PC-9 (cell line): ENCODE data around the gene CCBE1. TPM values are rescaled to one million over a fixed set of nuclear protein-coding genes. Genes with fewer than 3 reads are reported as not detected.

Experiments
- BruUV-seq: library from RNA; stranded (reverse); fragments of 400-500 nt; replicated peaks from 2 replicates; lab custom pipeline; 2021; lab: Mats Ljungman, UMichigan
- CTCF ChIA-PET: fragments of 300-600 bp; sonication (Branson Sonifier 250); formaldehyde crosslinking; loops from one replicate; lab custom pipeline; 2022; ENCODE audit warnings: antibody characterized with exemption; lab: Charles Lee
- POLR2A ChIA-PET: fragments of 300-600 bp; sonication (Branson Sonifier 250); formaldehyde crosslinking; loops from one replicate; lab custom pipeline; 2022; ENCODE audit warnings: antibody characterized with exemption; ENCODE audit not compliant: unreplicated experiment; lab: Charles Lee
- DNase-seq, 2 experiments: peaks; one replicate each; pipeline versions ENCODE4 v3.0.0 to v3.0.0-alpha.2; 2015 to 2022; ENCODE audit warnings: mixed read lengths in 1 of 2
- H2AFZ ChIP-seq: fragments of 200-600 bp; sonication (generic); 2 replicates; pipeline ENCODE4 v1.8.1; 2017; ENCODE audit warnings: antibody characterized with exemption
- H3F3A ChIP-seq: fragments of 200-600 bp; sonication (generic); 2 replicates; pipeline ENCODE4 v1.8.1; 2017; ENCODE audit warnings: antibody characterized with exemption, mild to moderate bottlenecking, low read depth; ENCODE audit not compliant: insufficient read depth
- H3K27ac ChIP-seq: fragments of 200-600 bp; sonication (generic); 2 replicates; pipeline ENCODE4 v1.6.1; 2016; ENCODE audit warnings: mixed run types
- H3K27me3 ChIP-seq: fragments of 200-600 bp; sonication (generic); 2 replicates; pipeline ENCODE4 v1.6.1; 2016; ENCODE audit warnings: low read depth, mixed run types; ENCODE audit not compliant: insufficient read depth
- H3K36me3 ChIP-seq: fragments of 200-600 bp; sonication (generic); 2 replicates; pipeline ENCODE4 v1.6.1; 2016; ENCODE audit warnings: low read depth, mixed run types
- H3K4me1 ChIP-seq: fragments of 200-600 bp; sonication (generic); replicated peaks from 2 replicates; pipeline ENCODE4 v1.6.1; 2016; ENCODE audit warnings: mixed run types; ENCODE audit not compliant: insufficient read depth
- H3K4me2 ChIP-seq: fragments of 200-600 bp; sonication (generic); 2 replicates; pipeline ENCODE4 v1.6.1; 2017; ENCODE audit warnings: mixed run types
- H3K4me3 ChIP-seq: fragments of 200-600 bp; sonication (generic); 2 replicates; pipeline ENCODE4 v1.6.1; 2016; ENCODE audit warnings: mixed run types
- H3K79me2 ChIP-seq: fragments of 200-600 bp; sonication (generic); 2 replicates; pipeline ENCODE4 v1.6.1; 2017; ENCODE audit warnings: low read depth, mixed run types
- H3K9me2 ChIP-seq: fragments of 200-600 bp; sonication (generic); 2 replicates; pipeline ENCODE4 v1.8.1; 2017; ENCODE audit warnings: mild to moderate bottlenecking; ENCODE audit not compliant: insufficient read depth
- H3K9me3 ChIP-seq: fragments of 200-600 bp; sonication (generic); 2 replicates; pipeline ENCODE4 v1.8.1; 2016; ENCODE audit warnings: low read depth; ENCODE audit not compliant: insufficient read depth
- H4K20me1 ChIP-seq: fragments of 200-600 bp; sonication (generic); 2 replicates; pipeline ENCODE4 v1.8.1; 2017; ENCODE audit not compliant: insufficient read depth
- EZH2 ChIP-seq: fragments of 200-600 bp; sonication (generic); IDR thresholded peaks from 2 replicates; pipeline ENCODE4 v1.8.0; 2017; ENCODE audit warnings: antibody characterized with exemption, low read depth
- intact Hi-C: fragments of 100-400 bp; cut with micrococcal nuclease; formaldehyde crosslinking; loops from one replicate; pipeline ENCODE4 v1.10.0; 2022; ENCODE audit not compliant: unreplicated experiment
- total RNA-seq: library from RNA; stranded (reverse); gene quantifications from 2 replicates; pipeline ENCODE4 v1.2.3, GENCODE V29; 2021
- TF ChIP-seq, protein P1 (sequence below): fragments of 200-600 bp; sonication (generic); conservative IDR thresholded peaks from 2 replicates; pipeline ENCODE4 v1.6.1; 2017; ENCODE audit warnings: mixed run types, antibody characterized with exemption, mild to moderate bottlenecking, moderate library complexity

CCBE1 gene
- total RNA-seq, 1 experiment from 2014 or later, result 5.8 TPM

DNA sequence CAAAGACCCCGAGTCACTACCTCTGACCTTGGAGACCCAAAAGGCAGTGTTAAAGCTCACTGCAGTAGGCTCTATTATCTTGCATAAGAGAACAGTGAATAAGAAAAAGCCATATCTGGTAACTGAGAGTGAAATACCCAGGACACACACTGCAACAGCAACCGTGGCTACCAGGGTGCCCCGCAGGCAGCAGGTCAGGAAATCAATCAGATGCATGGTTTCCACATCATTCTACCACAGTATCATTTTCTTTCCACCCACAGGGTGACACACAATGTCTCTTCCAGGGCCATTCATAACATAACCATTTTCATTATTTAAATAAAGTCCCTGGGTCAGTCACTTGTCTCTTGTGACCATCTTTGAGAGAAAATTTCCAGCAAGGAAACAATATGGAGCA, 131.3 kb downstream of the CCBE1 start:
- no peaks in the 10 kb centered on the region for H3K36me3 ChIP-seq
- H3K27me3 ChIP-seq, result no peaks in the 10 kb centered on the region
- H3K9me2 ChIP-seq, result no peaks in the 10 kb centered on the region
- no TSS peak for BruUV-seq
- no peak for DNase-seq
- H4K20me1 ChIP-seq, result no peaks in the 10 kb centered on the region
- ChIA-PET POLR2A (no interaction called here), CTCF (no interaction called here)
- intact Hi-C loops, result no loop called here
- TF ChIP-seq, protein P1, sequence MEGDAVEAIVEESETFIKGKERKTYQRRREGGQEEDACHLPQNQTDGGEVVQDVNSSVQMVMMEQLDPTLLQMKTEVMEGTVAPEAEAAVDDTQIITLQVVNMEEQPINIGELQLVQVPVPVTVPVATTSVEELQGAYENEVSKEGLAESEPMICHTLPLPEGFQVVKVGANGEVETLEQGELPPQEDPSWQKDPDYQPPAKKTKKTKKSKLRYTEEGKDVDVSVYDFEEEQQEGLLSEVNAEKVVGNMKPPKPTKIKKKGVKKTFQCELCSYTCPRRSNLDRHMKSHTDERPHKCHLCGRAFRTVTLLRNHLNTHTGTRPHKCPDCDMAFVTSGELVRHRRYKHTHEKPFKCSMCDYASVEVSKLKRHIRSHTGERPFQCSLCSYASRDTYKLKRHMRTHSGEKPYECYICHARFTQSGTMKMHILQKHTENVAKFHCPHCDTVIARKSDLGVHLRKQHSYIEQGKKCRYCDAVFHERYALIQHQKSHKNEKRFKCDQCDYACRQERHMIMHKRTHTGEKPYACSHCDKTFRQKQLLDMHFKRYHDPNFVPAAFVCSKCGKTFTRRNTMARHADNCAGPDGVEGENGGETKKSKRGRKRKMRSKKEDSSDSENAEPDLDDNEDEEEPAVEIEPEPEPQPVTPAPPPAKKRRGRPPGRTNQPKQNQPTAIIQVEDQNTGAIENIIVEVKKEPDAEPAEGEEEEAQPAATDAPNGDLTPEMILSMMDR, result no peak
- TF ChIP-seq EZH2, result no peak
- H3K27ac ChIP-seq, result no peak overlapping the region
- H3K4me3 ChIP-seq, result no peak overlapping the region
- no peaks in the 10 kb centered on the region for H3K79me2 ChIP-seq
- no peaks in the 10 kb centered on the region for H3F3A ChIP-seq
- no peak overlapping the region for H2AFZ ChIP-seq
- H3K4me2 ChIP-seq, result no peak overlapping the region
- H3K4me1 ChIP-seq, result no peaks in the 10 kb centered on the region
- H3K9me3 ChIP-seq, result no peaks in the 10 kb centered on the region

DNA sequence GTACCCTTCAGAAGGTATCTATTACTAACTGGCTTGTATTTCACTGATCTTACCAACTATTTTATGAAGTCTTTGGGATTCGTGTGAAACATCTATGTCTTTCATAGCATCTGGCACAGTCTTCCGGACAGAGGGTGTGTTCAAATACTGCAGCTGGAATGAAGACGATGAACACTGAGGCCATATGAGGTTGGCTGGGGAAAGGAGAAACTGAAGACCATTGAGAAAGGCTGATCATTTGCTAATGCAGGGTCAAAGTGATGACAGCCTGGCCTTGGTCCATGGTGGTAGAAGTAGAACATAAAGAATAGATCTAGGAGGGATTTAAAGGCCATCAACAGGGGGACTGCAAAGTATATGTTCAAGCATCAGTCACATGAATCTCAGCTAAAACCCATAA, 132.7 kb downstream of the CCBE1 start:
- ChIA-PET POLR2A (no interaction called here), CTCF (no interaction called here)
- Histone ChIP-seq H3K4me1 (no peaks in the 10 kb centered on the region), H3K4me2 (no peak overlapping the region), H3K27ac (no peak overlapping the region), H2AFZ (no peak overlapping the region), H3K79me2 (no peaks in the 10 kb centered on the region), H3K9me2 (no peaks in the 10 kb centered on the region), H3F3A (no peaks in the 10 kb centered on the region), H4K20me1 (no peaks in the 10 kb centered on the region), H3K27me3 (no peaks in the 10 kb centered on the region), H3K4me3 (no peak overlapping the region), H3K9me3 (no peaks in the 10 kb centered on the region), H3K36me3 (no peaks in the 10 kb centered on the region)
- no TSS peak for BruUV-seq
- intact Hi-C loops, result no loop called here
- TF ChIP-seq, protein P1, result no peak
- no peak for TF ChIP-seq EZH2
- no peak for DNase-seq

DNA sequence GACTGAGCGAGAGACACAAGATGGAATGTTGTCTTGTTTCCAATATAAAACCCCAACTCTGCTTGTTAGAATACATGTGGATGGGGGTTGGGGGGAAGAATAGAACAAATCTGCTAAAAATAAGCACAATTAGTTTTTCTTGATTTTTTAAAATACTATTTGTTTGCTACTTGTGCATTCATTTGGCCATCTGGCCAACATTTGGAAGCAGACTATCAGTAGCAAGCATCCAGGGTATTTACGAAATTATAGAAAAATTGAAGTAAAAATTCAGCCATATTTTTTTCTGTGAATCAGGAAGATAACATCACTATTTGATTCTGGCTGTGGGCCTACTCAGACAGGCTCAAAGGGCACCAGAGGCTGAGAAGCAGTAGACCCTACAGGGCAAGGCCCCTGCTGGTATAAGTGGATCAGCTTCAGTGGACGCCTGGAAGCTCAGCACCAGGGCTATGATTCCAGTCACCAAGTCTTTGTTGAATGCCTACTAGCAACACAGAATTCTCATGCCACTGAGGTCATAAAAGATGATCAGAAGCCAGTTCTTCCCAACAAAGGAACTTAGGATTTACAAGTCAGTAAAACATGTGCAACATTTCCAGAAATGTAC, 133.9 kb downstream of the CCBE1 start:
- no peak for DNase-seq
- no peak overlapping the region for H3K4me2 ChIP-seq
- CTCF ChIA-PET, result no interaction called here
- H3K36me3 ChIP-seq, result no peaks in the 10 kb centered on the region
- no peak for TF ChIP-seq EZH2
- TF ChIP-seq, protein P1, result no peak
- no peak overlapping the region for H2AFZ ChIP-seq
- no peak overlapping the region for H3K27ac ChIP-seq
- intact Hi-C loops, result no loop called here
- no peaks in the 10 kb centered on the region for H3K9me2 ChIP-seq
- no peaks in the 10 kb centered on the region for H4K20me1 ChIP-seq
- H3F3A ChIP-seq, result no peaks in the 10 kb centered on the region
- H3K4me3 ChIP-seq, result no peak overlapping the region
- no TSS peak for BruUV-seq
- no peaks in the 10 kb centered on the region for H3K4me1 ChIP-seq
- H3K79me2 ChIP-seq, result no peaks in the 10 kb centered on the region
- 0 out of 2 replicates have a peak, but pooled peaks cover 1% of the 10 kb centered on the region for H3K9me3 ChIP-seq
- POLR2A ChIA-PET, result no interaction called here
- H3K27me3 ChIP-seq, result peaks cover 4% of the 10 kb centered on the region; the same call in 1 of the 2 replicates
